ENCODE data around the gene THSD7B.

Gene THSD7B

GRCh38 chr2:137500599-137500998, 735.3 kb downstream of the THSD7B start:
- TF ChIP-seq, protein P1, sequence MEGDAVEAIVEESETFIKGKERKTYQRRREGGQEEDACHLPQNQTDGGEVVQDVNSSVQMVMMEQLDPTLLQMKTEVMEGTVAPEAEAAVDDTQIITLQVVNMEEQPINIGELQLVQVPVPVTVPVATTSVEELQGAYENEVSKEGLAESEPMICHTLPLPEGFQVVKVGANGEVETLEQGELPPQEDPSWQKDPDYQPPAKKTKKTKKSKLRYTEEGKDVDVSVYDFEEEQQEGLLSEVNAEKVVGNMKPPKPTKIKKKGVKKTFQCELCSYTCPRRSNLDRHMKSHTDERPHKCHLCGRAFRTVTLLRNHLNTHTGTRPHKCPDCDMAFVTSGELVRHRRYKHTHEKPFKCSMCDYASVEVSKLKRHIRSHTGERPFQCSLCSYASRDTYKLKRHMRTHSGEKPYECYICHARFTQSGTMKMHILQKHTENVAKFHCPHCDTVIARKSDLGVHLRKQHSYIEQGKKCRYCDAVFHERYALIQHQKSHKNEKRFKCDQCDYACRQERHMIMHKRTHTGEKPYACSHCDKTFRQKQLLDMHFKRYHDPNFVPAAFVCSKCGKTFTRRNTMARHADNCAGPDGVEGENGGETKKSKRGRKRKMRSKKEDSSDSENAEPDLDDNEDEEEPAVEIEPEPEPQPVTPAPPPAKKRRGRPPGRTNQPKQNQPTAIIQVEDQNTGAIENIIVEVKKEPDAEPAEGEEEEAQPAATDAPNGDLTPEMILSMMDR (IDR thresholded peaks at IDR 0.05) = no peak
- no peak for TF ChIP-seq ZFX (IDR thresholded peaks at IDR 0.05; ENCODE audit: borderline replicate concordance)
- no peak overlapping the region for H3K27ac ChIP-seq

GRCh38 chr2:137507237-137507636, 741.9 kb downstream of the THSD7B start:
- TF ChIP-seq ZFX (IDR thresholded peaks at IDR 0.05; ENCODE audit: borderline replicate concordance) = no peak
- TF ChIP-seq, protein P1 (IDR thresholded peaks at IDR 0.05) = no peak
- H3K27ac ChIP-seq = no peak overlapping the region

- TF ChIP-seq, protein P1 (IDR thresholded peaks at IDR 0.05) = no peak
- TF ChIP-seq ZFX (IDR thresholded peaks at IDR 0.05; ENCODE audit: borderline replicate concordance) = no peak
- H3K27ac ChIP-seq = no peak overlapping the region
These were observed 743.5 kb downstream of the THSD7B start for GRCh38 chr2:137508739-137509384.

- TF ChIP-seq, protein P1 (IDR thresholded peaks at IDR 0.05) = no peak
- no peak for TF ChIP-seq ZFX (IDR thresholded peaks at IDR 0.05; ENCODE audit: borderline replicate concordance)
- no peak overlapping the region for H3K27ac ChIP-seq
These were observed 746.2 kb downstream of the THSD7B start for GRCh38 chr2:137511526-137511925.

- no peak overlapping the region for H3K27ac ChIP-seq
- TF ChIP-seq, protein P1 (IDR thresholded peaks at IDR 0.05) = no peak
- TF ChIP-seq ZFX (IDR thresholded peaks at IDR 0.05; ENCODE audit: borderline replicate concordance) = no peak
These were observed 756.6 kb downstream of the THSD7B start for GRCh38 chr2:137521653-137522619.

DNA sequence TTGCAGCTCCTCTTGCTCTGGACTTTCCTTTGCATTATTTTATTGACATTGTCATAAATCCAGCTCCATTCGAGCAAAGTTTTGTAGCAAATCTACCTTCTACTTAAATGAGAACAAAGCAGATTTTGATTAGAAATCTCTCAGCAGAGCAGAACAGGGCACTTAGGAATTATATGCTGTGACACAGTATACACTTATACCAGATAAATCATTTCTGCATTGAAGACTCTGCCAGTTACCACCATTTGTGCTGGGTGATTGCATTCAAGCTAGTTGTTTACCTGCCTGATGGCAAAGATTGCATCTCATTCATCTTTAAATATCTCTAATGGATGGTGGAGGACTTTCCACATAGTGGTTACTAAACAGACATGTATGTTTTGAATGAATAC, 757.3 kb downstream of the THSD7B start:
- no peak for TF ChIP-seq ZFX (IDR thresholded peaks at IDR 0.05; ENCODE audit: borderline replicate concordance)
- TF ChIP-seq, protein P1 (IDR thresholded peaks at IDR 0.05) = no peak
- H3K27ac ChIP-seq = no peak overlapping the region

DNA sequence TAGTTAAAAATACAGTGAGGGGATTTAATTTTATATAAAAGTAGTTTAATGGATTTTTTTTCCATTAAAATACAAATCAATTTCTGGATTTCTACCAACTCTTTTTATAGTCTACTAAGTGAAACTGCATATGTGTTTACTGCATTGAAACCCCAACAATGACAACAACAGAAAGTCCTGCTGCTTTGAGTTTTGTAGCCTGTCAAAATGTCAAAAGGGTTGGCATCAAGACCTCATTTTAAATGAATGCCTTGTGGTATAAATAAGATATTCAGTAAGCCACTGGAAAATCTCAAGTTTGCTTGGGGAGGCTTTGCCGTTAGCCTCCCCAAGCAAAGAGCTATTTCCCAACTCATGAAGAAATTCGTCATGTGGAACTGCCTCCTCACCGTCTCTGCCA, 758.6 kb downstream of the THSD7B start:
- H3K27ac ChIP-seq = no peak overlapping the region
- TF ChIP-seq, protein P1 (IDR thresholded peaks at IDR 0.05) = no peak
- TF ChIP-seq ZFX (IDR thresholded peaks at IDR 0.05; ENCODE audit: borderline replicate concordance) = no peak
